Mononuclear cell (primary cell): Measurements from ENCODE around the gene ERI2. TPM values are rescaled to one million over a fixed set of nuclear protein-coding genes. Genes with fewer than 3 reads are reported as not detected.

ENCODE experiments used
- H3K27me3 ChIP-seq: 2 replicates; pipeline ENCODE4 v1.6.0; 2011; ENCODE audit warnings: low read length, control low read depth; ENCODE audit not compliant: insufficient read depth
- H3K4me1 ChIP-seq: 2 replicates; pipeline ENCODE4 v1.5.1; 2011; ENCODE audit warnings: mild to moderate bottlenecking, low read length, control low read depth; ENCODE audit not compliant: insufficient read depth
- H3K4me3 ChIP-seq: 2 replicates; pipeline ENCODE4 v1.5.1; 2011; ENCODE audit warnings: mild to moderate bottlenecking, low read length, moderate library complexity
- H3K9me3 ChIP-seq: 2 replicates; pipeline ENCODE4 v1.5.1; 2011; ENCODE audit warnings: low read depth, mild to moderate bottlenecking, control low read depth, low read length
- total RNA-seq: library from RNA; depleted of rRNA; stranded (reverse); fragments of >200 nt; gene quantifications from one replicate; pipeline ENCODE4 v1.2.3, GENCODE V29; 2012

ERI2 gene
- 0.84 TPM for total RNA-seq

GRCh38 chr16:20806168-20807050 lies at the start of gene ERI2, which contains the start of gene REXO5:
ERI2 (minus strand) TSS chr16:20806472; CDS start chr16:20806430, 42 bp downstream.
REXO5 (plus strand) TSS chr16:20806527; CDS start chr16:20806954, 427 bp downstream.
- H3K4me3 ChIP-seq, result peak within 1 kb of the TSS; percentile 81
- H3K27me3 ChIP-seq, result no peaks in the 10 kb centered on the region
- no peaks in the 10 kb centered on the region for H3K9me3 ChIP-seq
- peaks cover 28% of the 10 kb centered on the region for H3K4me1 ChIP-seq

GRCh38 chr16:20854963-20855362 lies 48.7 kb upstream of the ERI2 start:
- Histone ChIP-seq H3K27me3 (no peaks in the 10 kb centered on the region), H3K4me1 (peaks cover under 1% of the 10 kb centered on the region), H3K4me3 (no peak overlapping the region), H3K9me3 (no peaks in the 10 kb centered on the region)

- Histone ChIP-seq H3K9me3 (no peaks in the 10 kb centered on the region), H3K4me3 (no peak overlapping the region), H3K4me1 (peaks cover 9% of the 10 kb centered on the region)
Observed at GRCh38 chr16:20853981-20854620, 47.8 kb upstream of the ERI2 start.

GRCh38 chr16:20853143-20853542 lies 46.9 kb upstream of the ERI2 start:
- no peaks in the 10 kb centered on the region for H3K9me3 ChIP-seq
- no peaks in the 10 kb centered on the region for H3K27me3 ChIP-seq
- no peak overlapping the region for H3K4me3 ChIP-seq
- H3K4me1 ChIP-seq, result peaks cover 9% of the 10 kb centered on the region

More at GRCh38 chr16:20853981-20854620, 47.8 kb upstream of the ERI2 start:
- H3K27me3 ChIP-seq, result no peaks in the 10 kb centered on the region

- no peaks in the 10 kb centered on the region for H3K27me3 ChIP-seq
- peaks cover 9% of the 10 kb centered on the region for H3K4me1 ChIP-seq
- H3K4me3 ChIP-seq, result no peak overlapping the region
- H3K9me3 ChIP-seq, result no peaks in the 10 kb centered on the region
Observed at GRCh38 chr16:20851601-20852000, 45.3 kb upstream of the ERI2 start.

- Histone ChIP-seq H3K4me1 (peaks cover 9% of the 10 kb centered on the region), H3K27me3 (no peaks in the 10 kb centered on the region), H3K4me3 (no peak overlapping the region), H3K9me3 (no peaks in the 10 kb centered on the region)
Observed at GRCh38 chr16:20850981-20851380, 44.7 kb upstream of the ERI2 start.

GRCh38 chr16:20849589-20850390 lies 43.5 kb upstream of the ERI2 start:
- H3K4me1 ChIP-seq, result peaks cover 14% of the 10 kb centered on the region
- no peaks in the 10 kb centered on the region for H3K9me3 ChIP-seq
- H3K27me3 ChIP-seq, result no peaks in the 10 kb centered on the region
- no peak overlapping the region for H3K4me3 ChIP-seq

- no peaks in the 10 kb centered on the region for H3K27me3 ChIP-seq
Observed at GRCh38 chr16:20847550-20847949, 41.3 kb upstream of the ERI2 start.

GRCh38 chr16:20846551-20846950 lies 40.3 kb upstream of the ERI2 start:
- no peaks in the 10 kb centered on the region for H3K27me3 ChIP-seq

More at GRCh38 chr16:20847550-20847949, 41.3 kb upstream of the ERI2 start:
- Histone ChIP-seq H3K9me3 (no peaks in the 10 kb centered on the region), H3K4me3 (no peak overlapping the region), H3K4me1 (peaks cover 19% of the 10 kb centered on the region)

GRCh38 chr16:20846030-20846429 lies 39.8 kb upstream of the ERI2 start:
- Histone ChIP-seq H3K9me3 (no peaks in the 10 kb centered on the region), H3K4me3 (no peak overlapping the region), H3K27me3 (no peaks in the 10 kb centered on the region), H3K4me1 (peaks cover 19% of the 10 kb centered on the region)

More at GRCh38 chr16:20846551-20846950, 40.3 kb upstream of the ERI2 start:
- Histone ChIP-seq H3K4me1 (peaks cover 19% of the 10 kb centered on the region), H3K4me3 (no peak overlapping the region), H3K9me3 (no peaks in the 10 kb centered on the region)

GRCh38 chr16:20844588-20844987 lies 38.3 kb upstream of the ERI2 start:
- Histone ChIP-seq H3K4me3 (no peak overlapping the region), H3K4me1 (peaks cover 14% of the 10 kb centered on the region), H3K9me3 (no peaks in the 10 kb centered on the region), H3K27me3 (no peaks in the 10 kb centered on the region)

GRCh38 chr16:20844054-20844453 lies 37.8 kb upstream of the ERI2 start:
- Histone ChIP-seq H3K4me1 (peaks cover 10% of the 10 kb centered on the region), H3K9me3 (no peaks in the 10 kb centered on the region), H3K27me3 (no peaks in the 10 kb centered on the region), H3K4me3 (no peak overlapping the region)

GRCh38 chr16:20839504-20839903 lies 33.2 kb upstream of the ERI2 start:
- peaks cover 2% of the 10 kb centered on the region for H3K4me1 ChIP-seq
- no peaks in the 10 kb centered on the region for H3K9me3 ChIP-seq
- H3K27me3 ChIP-seq, result no peaks in the 10 kb centered on the region
- H3K4me3 ChIP-seq, result no peak overlapping the region

- no peaks in the 10 kb centered on the region for H3K9me3 ChIP-seq
- no peaks in the 10 kb centered on the region for H3K27me3 ChIP-seq
- H3K4me1 ChIP-seq, result no peaks in the 10 kb centered on the region
- H3K4me3 ChIP-seq, result no peak overlapping the region
Observed at GRCh38 chr16:20838240-20838639, 32.0 kb upstream of the ERI2 start.

GRCh38 chr16:20833086-20833485 lies 26.8 kb upstream of the ERI2 start:
- H3K27me3 ChIP-seq, result no peaks in the 10 kb centered on the region
- no peaks in the 10 kb centered on the region for H3K4me1 ChIP-seq
- H3K9me3 ChIP-seq, result no peaks in the 10 kb centered on the region
- no peak overlapping the region for H3K4me3 ChIP-seq
